ENCODE measurements around the gene STPG2.

- TF ChIP-seq CTCF (IDR thresholded peaks at IDR 0.05) (no peak), POLR2A (IDR thresholded peaks at IDR 0.05) (no peak), POLR2AphosphoS5 (IDR thresholded peaks at IDR 0.05) (no peak), EP300 (IDR thresholded peaks at IDR 0.05; ENCODE audit: low read depth) (no peak)
These were observed 49.6 kb downstream of the STPG2 start for GRCh38 chr4:98093662-98094061.

All from transverse colon (tissue), 4 donors.